NCI-H82 (cell line): ENCODE measurements around the gene HOXB5.

Experiments
- DNase-seq: peaks from one replicate; lab custom pipeline; 2025; lab: John Stamatoyannopoulos, UW

HOXB5 gene

GRCh38 chr17:48601539-48602425 lies 8.2 kb upstream of the HOXB5 start:
- DNase-seq: no peak

DNA sequence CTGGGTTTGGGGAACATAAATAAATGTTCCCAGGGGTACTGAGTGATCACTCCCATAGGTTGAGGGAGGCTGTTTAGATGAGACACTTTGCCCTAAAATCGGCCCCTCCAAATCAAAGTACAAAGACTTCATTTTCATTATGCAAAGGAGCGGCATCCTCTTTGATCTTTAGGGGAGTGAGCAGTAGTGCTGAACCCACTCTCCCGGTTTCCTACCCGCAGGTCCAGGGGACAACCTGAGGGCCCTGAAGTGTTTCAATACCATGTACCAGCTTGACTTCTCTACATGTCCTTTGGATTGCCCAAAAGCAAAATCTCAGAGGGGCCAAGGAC lies 7.6 kb upstream of the HOXB5 start:
- no peak for DNase-seq

- no peak for DNase-seq
Measured at GRCh38 chr17:48600244-48601098, 6.9 kb upstream of the HOXB5 start.

DNA sequence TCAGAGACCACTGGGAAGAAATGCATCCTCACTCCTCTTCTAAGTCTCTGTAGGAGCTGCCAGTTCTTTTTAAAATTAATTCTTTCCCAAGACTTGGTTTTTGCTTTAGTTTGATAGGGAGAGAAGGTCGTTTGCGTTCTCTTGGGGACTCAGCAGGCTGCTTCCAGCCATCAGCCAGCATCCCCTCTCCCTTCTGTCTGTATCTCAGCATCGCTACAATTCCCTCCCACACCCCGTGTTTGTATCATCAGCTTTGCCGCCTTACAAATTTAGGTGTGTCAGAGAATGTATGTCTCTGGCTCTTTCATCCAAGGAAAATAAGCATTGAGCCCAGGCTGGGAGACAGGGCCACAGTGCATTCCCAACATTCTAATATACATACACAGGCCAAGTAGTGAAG lies 5.8 kb upstream of the HOXB5 start:
- no peak for DNase-seq

DNA sequence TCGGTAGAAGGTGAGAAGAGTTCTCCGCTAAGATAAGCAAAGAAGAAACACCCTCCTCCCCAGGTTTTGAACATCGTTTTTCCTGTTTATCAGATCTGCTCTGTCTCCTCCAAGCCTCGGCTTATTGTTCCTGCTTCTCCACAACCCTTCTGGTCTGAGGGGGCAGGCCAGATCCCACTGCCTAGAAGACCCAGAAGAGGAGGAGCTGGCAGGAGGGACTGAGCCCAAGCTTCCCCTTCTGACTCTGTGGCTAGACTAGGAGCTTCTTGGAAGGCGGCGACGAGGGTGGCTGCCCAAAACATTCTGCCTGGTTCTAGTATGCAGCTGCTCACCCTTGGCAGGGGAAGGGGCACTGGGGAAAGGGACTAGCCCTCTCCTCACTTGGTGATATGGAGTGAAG lies 5.2 kb upstream of the HOXB5 start:
- DNase-seq: no peak

DNA sequence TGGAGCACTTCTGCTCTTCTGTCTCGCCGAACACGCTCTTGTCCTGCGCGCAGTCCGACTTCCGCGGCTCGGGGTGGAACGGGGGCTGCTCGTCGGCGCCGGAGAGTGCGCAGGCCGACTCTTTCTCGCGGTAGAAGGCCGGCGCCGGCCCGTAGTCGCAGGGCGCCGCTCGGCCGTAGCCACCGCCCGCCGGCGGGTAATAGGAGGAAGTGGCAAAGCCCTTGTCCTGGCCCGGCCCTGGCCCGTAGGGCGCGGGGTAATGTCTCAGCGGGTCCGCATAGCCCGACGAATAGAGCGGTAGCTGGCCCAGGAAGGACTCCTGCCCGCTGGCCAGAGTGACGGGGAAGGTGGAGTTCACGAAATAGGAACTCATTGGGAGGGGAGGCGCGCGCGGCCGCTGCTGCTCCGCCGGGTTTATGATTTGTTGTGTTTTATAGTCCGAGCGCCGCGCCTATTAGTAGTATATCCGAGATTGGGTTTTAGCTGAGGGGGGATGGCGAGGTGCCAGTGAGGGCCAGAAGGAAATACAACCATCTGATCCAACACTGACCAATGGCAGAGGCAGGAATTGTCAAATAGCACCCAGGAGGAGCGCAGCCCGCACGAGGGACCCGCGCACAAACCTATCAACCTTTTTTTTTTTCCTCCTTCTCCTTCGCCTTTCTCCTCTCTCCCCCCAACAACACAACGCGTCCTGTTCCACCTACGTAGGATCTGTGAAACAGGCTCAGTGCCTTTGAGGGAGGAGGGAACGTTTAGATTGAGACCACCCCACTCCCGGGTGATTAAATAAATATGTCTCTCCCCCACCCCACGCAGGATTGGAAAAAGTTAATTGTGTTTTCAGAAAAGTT lies 4.4 kb upstream of the HOXB5 start:
- no peak for DNase-seq

- DNase-seq: no peak
Measured at GRCh38 chr17:48597528-48597777, 3.9 kb upstream of the HOXB5 start.

- no peak for DNase-seq
Measured at GRCh38 chr17:48596735-48597527, 3.4 kb upstream of the HOXB5 start.

DNA sequence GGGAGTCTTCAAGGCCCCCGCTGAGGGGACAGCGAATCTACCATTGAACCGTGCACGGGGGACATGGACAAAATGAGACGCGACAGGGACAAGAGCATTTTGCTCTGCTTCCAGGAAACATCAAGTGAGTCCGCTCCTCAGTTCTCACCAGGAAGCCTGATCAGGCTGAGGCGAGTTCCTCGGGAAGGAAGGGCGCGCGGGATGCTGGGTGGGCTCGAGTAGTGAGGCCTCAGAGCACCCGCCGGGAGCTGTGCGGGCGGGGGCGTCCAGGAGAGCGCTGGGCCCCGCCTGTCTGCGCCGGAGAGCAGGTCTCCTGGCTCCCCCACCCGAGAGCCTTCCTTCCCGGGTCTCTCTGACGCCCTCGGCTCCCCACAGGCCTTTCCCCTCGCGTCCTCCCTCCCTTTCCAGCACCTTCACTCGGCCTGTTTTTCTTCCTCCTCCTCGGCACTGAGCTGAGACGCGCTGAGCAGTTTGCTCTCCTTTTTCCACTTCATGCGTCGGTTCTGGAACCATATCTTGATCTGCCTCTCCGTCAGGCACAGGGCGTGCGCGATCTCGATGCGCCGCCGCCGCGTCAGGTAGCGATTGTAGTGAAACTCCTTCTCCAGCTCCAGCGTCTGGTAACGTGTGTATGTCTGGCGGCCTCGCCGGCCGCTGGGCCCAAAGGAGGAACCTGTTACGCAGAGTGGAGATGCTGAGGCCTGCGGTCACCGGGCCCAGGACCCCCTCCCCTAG lies 2.6 kb upstream of the HOXB5 start:
- DNase-seq: no peak

DNA sequence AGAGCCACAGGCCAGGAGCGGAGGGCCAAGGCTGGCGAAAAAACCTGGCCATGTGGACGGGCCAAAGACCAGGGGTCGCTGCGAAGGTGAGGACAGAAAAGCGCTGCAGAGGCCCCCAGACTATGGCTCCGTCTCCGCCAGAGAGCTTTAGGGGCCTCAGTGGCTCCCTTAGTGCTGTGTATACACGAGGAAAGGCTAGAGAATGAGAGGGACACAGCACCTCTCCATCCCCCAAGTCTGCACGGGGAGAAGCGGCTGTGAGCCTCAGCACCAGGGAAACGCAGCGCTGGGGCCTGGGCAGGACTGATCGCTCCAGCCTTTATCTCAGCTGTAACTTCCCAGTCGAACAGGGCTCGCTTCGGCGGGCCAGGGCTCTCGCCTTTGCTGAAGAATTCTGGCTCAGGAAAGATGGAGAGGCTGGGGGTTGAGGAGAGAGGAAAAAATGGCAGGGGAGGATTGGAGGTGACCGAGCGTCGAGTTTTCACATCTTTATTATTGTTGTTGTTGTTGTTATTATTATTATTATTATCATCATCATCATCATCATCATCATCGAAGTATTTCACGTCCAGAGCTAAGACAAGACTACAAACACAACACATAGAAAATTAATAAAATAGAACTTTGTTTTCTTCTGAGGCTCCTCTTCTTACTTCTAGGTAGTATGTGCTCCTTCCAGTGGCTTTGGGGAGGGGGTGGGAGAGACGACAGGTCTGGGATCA lies 1.9 kb upstream of the HOXB5 start:
- no peak for DNase-seq

DNA sequence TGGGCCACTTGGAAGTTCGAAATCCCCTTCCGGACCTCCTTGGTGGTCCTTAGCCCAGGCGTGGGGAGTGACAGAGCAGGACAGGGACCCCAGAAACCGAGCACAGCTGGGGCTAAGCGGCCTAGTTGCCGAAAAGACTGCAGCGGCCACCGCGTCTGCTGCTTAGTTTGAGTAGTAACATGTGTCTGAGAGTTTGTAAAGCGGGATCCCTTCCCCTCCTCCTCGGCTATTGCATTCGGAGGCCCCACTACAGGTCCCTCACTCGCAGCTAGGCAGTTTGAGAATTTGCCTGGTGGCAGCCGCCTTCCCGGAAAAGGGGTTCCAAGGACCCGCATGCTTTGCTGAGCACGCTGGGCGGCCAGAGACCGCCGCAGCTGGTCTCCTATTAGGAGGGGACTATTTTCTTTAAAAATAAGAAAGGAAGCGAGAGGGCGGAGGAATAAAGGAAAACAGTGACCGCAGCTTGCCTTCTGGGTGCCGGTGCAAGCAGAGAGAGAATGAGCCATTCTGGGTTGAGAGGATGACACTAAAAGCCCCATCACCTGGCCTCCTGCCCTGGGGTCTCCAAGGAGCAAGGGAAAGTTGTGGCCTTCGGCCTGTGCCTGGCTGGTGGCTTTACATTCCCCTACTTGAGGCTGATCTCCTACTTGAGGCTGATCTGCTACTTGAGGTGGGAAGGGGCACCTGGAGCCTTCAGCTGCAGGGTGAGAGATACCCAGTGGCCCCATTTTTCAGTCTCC lies 1.1 kb upstream of the HOXB5 start:
- DNase-seq: no peak

DNA sequence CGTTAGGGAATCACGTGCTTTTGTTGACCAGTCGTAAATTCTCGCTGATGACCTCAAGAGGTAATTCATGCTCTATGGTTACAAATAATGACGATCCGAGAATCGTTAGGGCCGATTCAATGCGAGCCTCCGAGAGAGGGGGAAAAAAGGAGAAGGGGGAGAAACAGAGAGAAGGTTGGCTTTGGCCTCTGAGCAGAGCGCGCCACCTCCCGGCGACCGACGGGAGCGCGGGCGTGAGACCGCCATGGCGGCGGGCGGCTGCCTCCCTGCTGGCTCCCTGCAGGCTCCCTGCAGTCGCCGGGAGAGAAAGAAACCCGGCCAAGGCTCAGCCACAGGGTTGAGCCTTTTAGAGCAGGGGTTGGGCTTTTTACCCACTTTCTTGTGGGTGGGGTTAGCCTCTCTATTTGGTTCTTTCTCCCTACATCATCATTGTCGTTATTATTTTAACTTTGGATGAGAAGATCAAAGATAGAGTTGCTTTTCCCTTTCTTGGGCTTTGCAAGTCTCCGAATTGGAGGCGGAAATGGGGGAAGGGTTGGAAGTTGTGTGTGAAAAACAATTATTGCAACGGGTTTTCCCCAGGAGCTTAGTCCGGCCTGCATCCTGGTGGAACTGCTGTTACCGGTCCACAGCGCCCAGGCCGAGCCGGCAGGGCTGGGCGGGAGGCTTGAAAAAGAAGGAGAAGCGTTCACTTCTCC lies 410 bp upstream of the HOXB5 start:
- peak; percentile 83 for DNase-seq

GRCh38 chr17:48592577-48592976 lies 1.0 kb downstream of the HOXB5 start:
- DNase-seq: no peak

DNA sequence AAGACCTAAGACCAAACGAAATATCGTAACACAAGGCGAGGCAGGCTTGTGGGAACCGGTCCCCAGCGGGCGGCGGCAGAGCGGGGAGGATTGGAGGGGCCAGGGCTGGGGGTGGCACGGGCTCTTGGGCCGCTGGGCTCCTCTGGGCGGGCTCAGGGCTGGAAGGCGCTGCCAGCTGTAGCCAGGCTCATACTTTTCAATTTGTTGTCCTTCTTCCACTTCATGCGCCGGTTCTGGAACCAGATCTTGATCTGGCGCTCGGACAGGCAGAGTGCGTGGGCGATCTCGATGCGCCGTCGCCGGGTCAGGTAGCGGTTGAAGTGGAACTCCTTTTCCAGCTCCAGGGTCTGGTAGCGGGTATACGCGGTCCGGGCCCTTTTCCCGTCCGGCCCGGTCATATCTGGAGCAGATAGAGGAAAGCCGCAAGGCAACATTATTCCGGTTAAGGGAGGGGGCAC lies 1.5 kb downstream of the HOXB5 start:
- DNase-seq: no peak

GRCh38 chr17:48591255-48592056 lies 2.1 kb downstream of the HOXB5 start:
- no peak for DNase-seq

GRCh38 chr17:48590607-48591161 lies 2.9 kb downstream of the HOXB5 start:
- DNase-seq: no peak

DNA sequence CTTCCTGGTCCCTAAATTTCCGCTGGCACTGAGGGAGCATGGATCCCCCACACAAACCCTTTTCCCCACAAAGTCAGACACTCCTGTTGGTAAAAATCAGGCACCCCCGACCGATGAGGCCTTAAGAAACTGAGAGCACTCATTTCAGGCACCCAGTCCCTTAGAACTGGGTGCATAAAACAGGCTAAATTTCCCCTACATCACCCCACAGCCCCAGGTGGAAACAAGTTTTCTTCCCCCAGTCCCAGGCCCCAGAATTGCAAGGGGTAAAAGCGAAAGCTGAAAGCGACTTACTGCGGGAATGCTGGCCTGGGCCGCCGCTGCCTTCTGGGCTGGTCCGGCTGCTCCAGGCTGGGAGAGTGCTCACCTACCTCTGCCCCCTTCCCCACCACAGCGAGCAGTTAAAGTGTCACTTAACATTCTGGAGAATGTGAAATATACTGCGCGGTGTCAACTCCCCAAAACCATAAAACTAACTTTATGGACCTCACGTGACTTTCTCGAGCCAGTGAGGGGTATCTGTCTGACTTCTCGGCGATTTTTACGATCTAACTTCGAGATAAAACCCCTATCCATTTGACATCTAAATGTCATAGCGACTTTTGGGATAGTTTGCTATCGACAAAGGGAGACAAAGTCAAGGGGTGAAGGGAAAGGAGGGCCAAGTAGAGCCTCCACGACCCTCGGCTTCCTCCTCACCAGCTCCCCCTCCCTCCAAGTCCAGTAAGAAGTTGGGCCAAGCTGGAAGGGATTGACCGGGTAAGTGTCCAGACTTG lies 3.6 kb downstream of the HOXB5 start, which contains the start of gene HOXB3:
TSS of gene HOXB3 (minus strand) at position 411 of the 776 bp plus-strand sequence. CDS start 37,767 bp downstream, outside the sequence.
- DNase-seq: no peak
